Ascending aorta (tissue), 2 donors: ENCODE measurements around the gene SMIM20. TPM values are rescaled to one million over a fixed set of nuclear protein-coding genes. Genes with fewer than 3 reads are reported as not detected.
A peak's percentile ranks its signal among the peaks of the same experiment; 100 is the strongest.

ENCODE experiments used
- DNase-seq, 2 donors: peaks; one replicate each; pipeline ENCODE4 v3.0.0-alpha.2; 2019; ENCODE audit warnings: low spot score in 2 of 2
- H3K27ac ChIP-seq, 2 donors: fragments of 200-600 bp; sonication (generic); one replicate each; pipeline ENCODE4 v1.5.1; 2016 to 2017; ENCODE audit warnings: mild to moderate bottlenecking in 1 of 2
- H3K27me3 ChIP-seq: fragments of 200-600 bp; sonication (generic); one replicate; pipeline ENCODE4 v1.5.1; 2017
- H3K36me3 ChIP-seq, 2 donors: fragments of 200-600 bp; sonication (generic); one replicate each; pipeline ENCODE4 v1.5.1; 2016
- H3K4me1 ChIP-seq, 2 donors: fragments of 200-600 bp; sonication (generic); one replicate each; pipeline ENCODE4 v1.5.1; 2016 to 2017; ENCODE audit warnings: mild to moderate bottlenecking in 1 of 2
- H3K4me3 ChIP-seq, 2 donors: fragments of 200-600 bp; sonication (generic); one replicate each; pipeline ENCODE4 v1.5.1; 2016 to 2017; ENCODE audit warnings: mild to moderate bottlenecking in 1 of 2
- H3K9me3 ChIP-seq, 2 donors: fragments of 200-600 bp; sonication (generic); one replicate each; pipeline ENCODE4 v1.5.1; 2016
- intact Hi-C: fragments of 100-400 bp; cut with DNase I; formaldehyde crosslinking; loops from one replicate; pipeline ENCODE4 v1.15.1; 2023
- total RNA-seq: library from RNA; depleted of rRNA; stranded (reverse); fragments of >200 nt; gene quantifications from one replicate; pipeline ENCODE4 v1.1.0, GENCODE V29; 2016
- TF ChIP-seq, protein P1 (sequence below), 3 experiments: fragments of 200-600 bp in 2 of 3; fragments of 450-650 bp in 1 of 3; sonication (generic) in 2 of 3; IDR thresholded peaks; one replicate each; pipeline ENCODE4 v1.5.1; 2016 to 2019; ENCODE audit warnings: antibody characterized with exemption in 3 of 3, mild to moderate bottlenecking in 1 of 3, moderate library complexity in 1 of 3

The SMIM20 gene
- total RNA-seq, 1 donor from 2014 or later: 5.7 TPM

GRCh38 chr4:25965629-25966028 is 51.6 kb downstream of the SMIM20 start:
- TF ChIP-seq, protein P1, sequence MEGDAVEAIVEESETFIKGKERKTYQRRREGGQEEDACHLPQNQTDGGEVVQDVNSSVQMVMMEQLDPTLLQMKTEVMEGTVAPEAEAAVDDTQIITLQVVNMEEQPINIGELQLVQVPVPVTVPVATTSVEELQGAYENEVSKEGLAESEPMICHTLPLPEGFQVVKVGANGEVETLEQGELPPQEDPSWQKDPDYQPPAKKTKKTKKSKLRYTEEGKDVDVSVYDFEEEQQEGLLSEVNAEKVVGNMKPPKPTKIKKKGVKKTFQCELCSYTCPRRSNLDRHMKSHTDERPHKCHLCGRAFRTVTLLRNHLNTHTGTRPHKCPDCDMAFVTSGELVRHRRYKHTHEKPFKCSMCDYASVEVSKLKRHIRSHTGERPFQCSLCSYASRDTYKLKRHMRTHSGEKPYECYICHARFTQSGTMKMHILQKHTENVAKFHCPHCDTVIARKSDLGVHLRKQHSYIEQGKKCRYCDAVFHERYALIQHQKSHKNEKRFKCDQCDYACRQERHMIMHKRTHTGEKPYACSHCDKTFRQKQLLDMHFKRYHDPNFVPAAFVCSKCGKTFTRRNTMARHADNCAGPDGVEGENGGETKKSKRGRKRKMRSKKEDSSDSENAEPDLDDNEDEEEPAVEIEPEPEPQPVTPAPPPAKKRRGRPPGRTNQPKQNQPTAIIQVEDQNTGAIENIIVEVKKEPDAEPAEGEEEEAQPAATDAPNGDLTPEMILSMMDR (IDR thresholded peaks at IDR 0.05): no peak
- Histone ChIP-seq H3K27ac (no peak overlapping the region), H3K4me3 (no peak overlapping the region), H3K27me3 (no peaks in the 10 kb centered on the region), H3K4me1 (no peaks in the 10 kb centered on the region), H3K36me3 (no peaks in the 10 kb centered on the region), H3K9me3 (no peaks in the 10 kb centered on the region)
- no peak for DNase-seq
- intact Hi-C loops: no loop called here

- intact Hi-C loops: no loop called here
- no peaks in the 10 kb centered on the region for H3K9me3 ChIP-seq
- no peaks in the 10 kb centered on the region for H3K36me3 ChIP-seq
- no peaks in the 10 kb centered on the region for H3K4me1 ChIP-seq
- no peaks in the 10 kb centered on the region for H3K27me3 ChIP-seq
- H3K27ac ChIP-seq: no peak overlapping the region
- TF ChIP-seq, protein P1 (IDR thresholded peaks at IDR 0.05): no peak
- DNase-seq: no peak
- H3K4me3 ChIP-seq: no peak overlapping the region
Observed at GRCh38 chr4:25966171-25966570, 52.2 kb downstream of the SMIM20 start.

GRCh38 chr4:25969374-25970155 is 55.5 kb downstream of the SMIM20 start:
- TF ChIP-seq, protein P1 (IDR thresholded peaks at IDR 0.05): no peak
- Histone ChIP-seq H3K4me1 (peaks cover 0 to 3% of the 10 kb centered on the region in 2 donors), H3K27ac (no peak overlapping the region), H3K36me3 (no peaks in the 10 kb centered on the region), H3K27me3 (no peaks in the 10 kb centered on the region), H3K9me3 (no peaks in the 10 kb centered on the region), H3K4me3 (no peak overlapping the region)
- intact Hi-C loops: no loop called here
- no peak for DNase-seq

DNA sequence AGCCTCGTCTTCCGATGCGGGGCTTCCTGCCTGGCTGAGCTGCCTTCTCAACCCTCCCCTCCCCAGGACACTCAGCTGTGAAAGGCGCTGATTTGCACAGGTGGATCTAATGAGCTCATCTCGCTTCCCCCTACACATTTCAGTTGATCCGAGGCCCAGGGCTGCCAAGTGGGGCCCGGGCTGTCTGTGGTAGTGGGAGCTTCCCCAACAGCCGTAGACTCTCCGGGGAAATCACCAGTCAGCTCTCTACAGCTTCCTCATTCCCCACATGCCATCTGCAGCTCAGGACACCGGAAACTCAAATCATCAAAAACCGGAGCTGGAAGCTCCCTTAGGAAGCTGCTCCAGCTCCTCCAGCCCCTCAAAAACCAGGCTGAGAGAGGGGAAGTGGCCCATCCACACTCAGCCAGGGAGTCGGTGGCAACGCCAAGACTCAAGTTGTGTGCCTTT is 56.2 kb downstream of the SMIM20 start:
- Histone ChIP-seq H3K4me3 (no peak overlapping the region), H3K27ac (no peak overlapping the region), H3K27me3 (no peaks in the 10 kb centered on the region), H3K36me3 (no peaks in the 10 kb centered on the region), H3K4me1 (peaks cover 0 to 3% of the 10 kb centered on the region in 2 donors), H3K9me3 (no peaks in the 10 kb centered on the region)
- peak; percentile 14 to 72 for DNase-seq
- intact Hi-C loops: no loop called here
- TF ChIP-seq, protein P1 (IDR thresholded peaks at IDR 0.05): no peak

- H3K4me1 ChIP-seq: peaks cover 0 to 3% of the 10 kb centered on the region in 2 donors
- TF ChIP-seq, protein P1 (IDR thresholded peaks at IDR 0.05): no peak
- no peaks in the 10 kb centered on the region for H3K36me3 ChIP-seq
- intact Hi-C loops: no loop called here
- no peaks in the 10 kb centered on the region for H3K27me3 ChIP-seq
- H3K27ac ChIP-seq: no peak overlapping the region
- no peaks in the 10 kb centered on the region for H3K9me3 ChIP-seq
- DNase-seq: no peak
- H3K4me3 ChIP-seq: no peak overlapping the region
Observed at GRCh38 chr4:25970691-25971432, 56.8 kb downstream of the SMIM20 start.
